ENCODE results near the gene ACVR2A.

ACVR2A gene

DNA sequence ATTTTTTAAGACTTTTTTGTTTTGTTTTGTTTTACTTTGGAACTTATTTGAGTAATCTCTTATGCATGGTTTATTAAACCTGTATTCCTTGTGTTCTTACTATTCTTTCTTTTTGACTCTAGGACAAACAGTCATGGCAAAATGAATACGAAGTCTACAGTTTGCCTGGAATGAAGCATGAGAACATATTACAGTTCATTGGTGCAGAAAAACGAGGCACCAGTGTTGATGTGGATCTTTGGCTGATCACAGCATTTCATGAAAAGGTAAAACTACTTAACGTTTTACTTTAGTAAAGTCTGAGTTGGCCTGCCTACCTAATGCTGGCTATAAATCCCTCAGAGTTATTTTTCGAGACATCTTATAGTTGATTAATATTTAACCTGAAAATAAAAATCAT, 72.3 kb downstream of the ACVR2A start:
- DNase-seq (ENCODE audit: low read depth in 3 of 3, low spot score in 1 of 3) = no peak

DNA sequence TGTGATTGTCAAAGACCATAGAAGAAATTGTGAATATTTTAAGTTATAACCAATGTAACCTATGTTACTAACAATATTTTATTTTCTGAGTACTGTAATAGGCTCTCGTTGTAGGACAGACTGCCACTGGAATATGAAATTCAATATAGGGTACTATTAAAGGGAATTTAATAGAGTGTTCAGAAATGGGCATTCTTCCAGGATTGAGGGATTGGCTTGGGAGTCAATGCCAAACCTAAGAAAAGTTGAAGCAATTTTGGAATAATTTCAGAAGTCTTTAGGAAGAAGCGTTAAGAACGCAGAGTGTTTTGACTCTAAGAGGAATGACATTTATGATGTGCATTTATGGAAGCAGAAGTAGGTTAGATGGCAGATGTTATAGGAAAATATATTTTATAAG, 79.0 kb downstream of the ACVR2A start:
- no peak for DNase-seq (ENCODE audit: low read depth in 3 of 3, low spot score in 1 of 3)

DNA sequence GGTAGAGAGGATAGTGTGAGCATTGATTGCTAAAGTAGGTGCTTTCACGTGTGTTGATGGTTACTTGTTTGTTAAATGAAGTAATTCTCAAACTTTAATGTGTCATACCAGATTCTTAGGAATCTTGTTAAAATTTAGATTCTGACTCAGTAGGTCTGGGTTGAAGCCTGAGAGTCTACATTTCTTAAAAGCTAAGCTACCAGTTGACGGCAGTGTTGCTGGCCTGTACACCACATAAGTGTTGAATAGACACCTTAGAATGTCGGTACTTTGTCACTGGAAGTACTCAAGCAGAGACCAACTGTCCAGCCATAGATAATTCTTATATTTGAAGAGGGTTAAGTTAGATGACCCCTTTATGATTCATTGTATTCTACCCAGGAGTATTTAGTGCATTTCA, 79.8 kb downstream of the ACVR2A start:
- DNase-seq (ENCODE audit: low read depth in 3 of 3, low spot score in 1 of 3) = no peak

DNA sequence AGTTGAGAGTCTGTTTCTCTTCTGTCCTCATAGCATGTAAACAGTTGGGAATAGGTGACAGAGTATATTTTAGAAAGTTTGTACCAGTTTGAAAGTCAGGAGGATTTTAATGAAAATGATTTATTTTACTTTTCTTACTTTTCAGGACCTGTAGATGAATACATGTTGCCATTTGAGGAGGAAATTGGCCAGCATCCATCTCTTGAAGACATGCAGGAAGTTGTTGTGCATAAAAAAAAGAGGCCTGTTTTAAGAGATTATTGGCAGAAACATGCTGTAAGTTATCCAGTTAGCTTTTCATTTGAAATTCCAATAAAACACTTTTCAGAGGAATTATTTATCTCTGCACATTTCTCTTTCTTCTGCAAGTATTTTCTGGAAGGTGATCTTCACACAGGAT, 81.1 kb downstream of the ACVR2A start:
- DNase-seq (ENCODE audit: low read depth in 3 of 3, low spot score in 1 of 3) = no peak

DNA sequence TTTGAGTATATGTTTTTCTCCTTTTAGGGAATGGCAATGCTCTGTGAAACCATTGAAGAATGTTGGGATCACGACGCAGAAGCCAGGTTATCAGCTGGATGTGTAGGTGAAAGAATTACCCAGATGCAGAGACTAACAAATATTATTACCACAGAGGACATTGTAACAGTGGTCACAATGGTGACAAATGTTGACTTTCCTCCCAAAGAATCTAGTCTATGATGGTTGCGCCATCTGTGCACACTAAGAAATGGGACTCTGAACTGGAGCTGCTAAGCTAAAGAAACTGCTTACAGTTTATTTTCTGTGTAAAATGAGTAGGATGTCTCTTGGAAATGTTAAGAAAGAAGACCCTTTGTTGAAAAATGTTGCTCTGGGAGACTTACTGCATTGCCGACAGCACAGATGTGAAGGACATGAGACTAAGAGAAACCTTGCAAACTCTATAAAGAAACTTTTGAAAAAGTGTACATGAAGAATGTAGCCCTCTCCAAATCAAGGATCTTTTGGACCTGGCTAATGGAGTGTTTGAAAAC, 82.3 kb downstream of the ACVR2A start:
- no peak for DNase-seq (ENCODE audit: low read depth in 3 of 3, low spot score in 1 of 3)

DNA sequence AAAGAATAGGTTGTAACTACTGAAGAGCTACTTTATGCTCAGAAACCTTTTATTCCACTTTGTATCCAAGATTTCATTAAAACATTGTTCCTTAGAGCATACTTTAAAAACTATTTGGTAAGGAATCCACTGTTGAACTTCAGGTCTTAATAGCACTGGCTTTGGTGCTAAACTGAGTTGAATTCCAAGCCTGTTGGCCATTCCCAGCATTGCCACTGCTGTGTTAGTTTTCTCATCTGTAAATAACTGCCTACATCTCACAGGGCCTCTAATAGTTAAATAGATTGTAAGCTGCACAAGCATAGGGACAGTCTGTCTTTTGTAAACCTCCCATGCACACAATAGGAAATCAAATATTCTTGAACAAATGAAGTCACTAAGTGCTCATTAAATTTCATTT, 89.1 kb downstream of the ACVR2A start:
- DNase-seq (ENCODE audit: low read depth in 3 of 3, low spot score in 1 of 3) = no peak

DNA sequence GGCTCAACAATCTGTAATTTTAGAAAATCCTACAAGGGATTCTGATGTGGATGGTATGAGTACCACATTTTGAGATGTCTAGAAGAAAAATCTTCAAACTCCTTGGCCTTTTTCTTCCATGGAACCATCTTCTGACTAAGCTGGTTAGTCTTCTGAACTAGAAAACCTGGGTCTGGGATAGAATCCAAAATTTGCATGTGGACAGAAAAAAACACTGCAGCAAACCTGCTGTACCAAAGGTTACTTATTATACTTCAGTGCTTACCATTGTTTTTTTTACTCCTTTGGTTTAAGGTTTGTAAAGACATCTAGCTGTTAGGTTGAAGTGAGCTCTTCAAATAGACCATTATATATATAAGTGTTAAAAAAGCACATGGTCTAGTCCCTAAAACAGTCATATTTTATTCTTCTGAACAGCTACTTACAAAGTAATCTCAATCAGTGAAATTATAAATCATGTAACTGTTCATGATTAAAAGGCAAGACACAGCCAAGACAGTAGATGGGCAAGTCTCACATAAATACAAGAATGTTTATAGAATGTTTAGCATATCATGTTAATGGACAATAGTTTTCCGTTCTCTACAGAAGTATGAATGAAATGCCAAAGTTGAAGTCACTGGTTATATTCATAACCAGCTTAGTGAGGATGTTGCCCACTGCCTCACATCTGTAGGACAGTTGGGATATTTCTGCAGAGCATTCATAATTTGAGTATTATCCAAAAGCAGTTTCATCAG, 90.2 kb downstream of the ACVR2A start:
- DNase-seq (ENCODE audit: low read depth in 3 of 3, low spot score in 1 of 3) = no peak

DNA sequence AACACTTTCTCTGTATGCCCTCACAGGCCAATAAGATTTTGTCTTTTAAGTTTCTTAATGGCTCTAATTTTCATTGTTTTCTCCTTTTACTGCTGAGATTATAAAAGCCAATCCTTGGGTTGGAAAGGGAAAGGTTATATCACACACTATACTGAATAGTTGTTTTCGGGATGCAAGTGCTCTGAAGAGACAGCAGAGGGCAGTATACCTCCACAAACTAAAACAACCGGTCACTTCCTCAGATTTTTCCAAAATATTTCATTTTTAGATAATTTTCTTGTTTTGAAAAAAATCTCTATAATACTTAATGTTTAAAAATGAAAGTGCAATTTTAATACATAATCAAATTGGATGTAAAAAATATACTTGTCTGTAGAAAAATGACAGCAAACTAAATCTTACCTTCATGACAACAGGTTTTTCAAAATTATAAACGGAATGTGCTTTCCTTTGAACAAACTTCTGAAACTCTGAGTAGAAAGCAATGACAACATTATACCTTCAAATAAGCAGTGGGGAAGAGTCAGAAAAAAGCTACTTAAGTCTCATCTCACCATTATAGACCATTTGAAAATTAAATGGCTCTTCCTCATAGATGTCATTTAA, 93.0 kb downstream of the ACVR2A start:
- no peak for DNase-seq (ENCODE audit: low read depth in 3 of 3, low spot score in 1 of 3)

DNA sequence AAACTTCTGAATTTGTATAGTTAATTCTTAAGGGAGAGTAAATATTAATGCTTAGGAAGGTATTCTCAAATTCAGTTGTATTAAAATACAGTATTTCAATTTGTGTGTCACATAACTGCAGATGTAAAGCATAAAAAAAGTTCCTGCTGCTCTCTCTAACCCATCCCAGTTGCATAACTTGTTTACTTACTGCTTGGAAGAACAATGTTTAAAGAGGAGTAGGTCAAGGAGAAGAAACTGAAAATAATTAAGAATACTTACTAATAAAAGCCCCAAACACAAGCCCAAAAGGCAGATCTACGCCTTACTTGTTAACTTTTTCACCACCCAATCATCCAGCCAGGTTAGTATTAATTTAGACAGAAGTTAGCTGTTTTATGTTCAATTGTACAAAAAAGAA, 94.5 kb downstream of the ACVR2A start:
- DNase-seq (ENCODE audit: low read depth in 3 of 3, low spot score in 1 of 3) = no peak

DNA sequence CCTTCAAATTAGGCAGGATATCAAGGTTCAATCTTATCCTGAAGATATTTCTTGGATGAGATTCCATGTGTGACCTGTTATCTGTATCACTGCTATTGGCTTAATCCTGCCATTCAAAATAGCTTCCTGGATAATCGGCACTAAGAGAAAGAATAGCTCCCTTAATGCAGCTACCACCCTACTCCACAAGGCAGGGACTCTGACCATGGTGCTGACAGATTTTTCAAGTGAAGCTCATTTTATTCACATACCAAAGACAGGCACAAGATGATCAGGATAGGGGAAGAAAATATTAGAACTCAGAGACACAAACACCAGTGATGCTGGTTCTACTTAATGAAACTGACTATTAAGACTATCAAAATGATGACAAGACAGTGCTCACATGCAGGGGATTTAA, 100.8 kb downstream of the ACVR2A start:
- no peak for DNase-seq (ENCODE audit: low read depth in 3 of 3, low spot score in 1 of 3)

DNA sequence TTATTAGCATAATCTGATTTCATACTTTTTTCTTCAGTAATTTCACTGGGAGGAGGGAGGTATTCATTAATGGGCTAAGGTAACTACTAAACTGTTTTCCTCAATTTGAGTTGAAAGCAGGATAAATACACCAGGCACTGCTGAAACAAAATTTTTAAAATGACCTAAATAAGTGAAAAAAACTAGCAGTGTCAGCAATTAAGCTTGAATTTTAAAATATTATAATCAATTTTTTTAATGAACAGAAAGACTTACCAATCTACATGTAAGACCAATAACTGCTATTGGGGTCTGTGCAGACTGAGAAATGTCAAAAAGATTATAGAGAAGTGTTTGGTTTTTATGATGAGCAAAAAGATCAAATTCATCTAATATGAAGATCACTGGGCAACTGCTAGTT, 107.3 kb downstream of the ACVR2A start:
- DNase-seq (ENCODE audit: low read depth in 3 of 3, low spot score in 1 of 3) = no peak

DNA sequence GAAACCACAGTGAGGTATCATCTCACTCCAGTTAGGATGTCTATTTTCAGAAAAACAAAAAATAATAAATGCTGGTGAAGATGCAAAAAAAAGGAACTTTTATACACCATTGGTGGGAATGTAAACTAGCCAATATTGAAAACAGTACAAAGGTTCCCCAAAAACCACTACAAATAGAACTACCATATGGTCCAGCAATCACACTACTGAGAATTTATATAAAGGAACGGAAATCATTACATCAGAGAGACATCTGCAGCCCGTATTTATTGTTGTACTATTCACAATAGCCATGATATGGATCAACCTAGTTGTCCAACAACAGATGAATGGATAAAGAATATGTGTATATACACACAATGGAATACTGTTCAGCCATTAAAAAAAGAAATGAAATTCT, 123.7 kb downstream of the ACVR2A start:
- DNase-seq (ENCODE audit: low read depth in 3 of 3, low spot score in 1 of 3) = no peak

DNA sequence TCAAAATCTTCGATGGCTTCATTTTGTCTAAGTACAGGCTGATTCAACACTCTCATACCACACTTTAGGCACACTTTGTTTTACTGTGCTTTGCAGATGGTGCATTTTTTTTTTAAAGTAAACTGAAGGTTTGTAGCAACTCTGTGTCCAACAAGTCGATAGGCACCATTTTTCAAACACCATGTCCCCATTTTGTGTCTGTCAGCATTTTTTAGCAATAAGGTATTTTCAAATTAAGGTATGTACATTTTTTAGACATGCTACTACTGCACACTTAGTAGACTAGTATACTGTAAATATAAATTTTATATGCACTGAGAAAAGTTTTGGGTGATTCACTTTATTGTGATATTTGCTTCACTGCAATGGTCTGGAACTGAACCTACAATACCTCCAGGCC, 131.3 kb downstream of the ACVR2A start:
- DNase-seq (ENCODE audit: low read depth in 3 of 3, low spot score in 1 of 3) = no peak

DNA sequence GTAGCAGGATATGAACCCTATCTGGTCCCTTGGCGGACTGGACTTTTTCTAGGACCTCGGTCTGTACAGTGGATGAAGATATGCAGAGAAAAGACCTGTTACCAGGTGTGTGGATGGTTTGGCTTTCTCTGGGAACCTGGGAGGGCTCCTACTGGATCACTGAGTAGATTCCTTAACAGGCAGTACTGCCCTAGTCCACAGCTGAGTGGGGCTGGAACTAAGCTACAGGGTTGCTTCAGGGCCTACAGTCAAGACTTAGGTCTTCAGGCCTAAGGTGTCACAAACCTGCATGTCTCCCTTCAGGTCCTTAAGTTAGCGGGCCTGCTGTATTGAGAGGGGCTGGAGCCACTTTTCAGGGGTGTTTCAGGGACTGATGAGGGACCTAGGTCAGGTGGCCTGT, 132.8 kb downstream of the ACVR2A start:
- DNase-seq (ENCODE audit: low read depth in 3 of 3, low spot score in 1 of 3) = no peak
